Mononuclear cell (primary cell): ENCODE data around the gene GOSR2. TPM values are rescaled to one million over a fixed set of nuclear protein-coding genes. Genes with fewer than 3 reads are reported as not detected.

Experiments
- H3K27me3 ChIP-seq: 2 replicates; pipeline ENCODE4 v1.6.0; 2011; ENCODE audit warnings: low read length, control low read depth; ENCODE audit not compliant: insufficient read depth
- H3K4me1 ChIP-seq: 2 replicates; pipeline ENCODE4 v1.5.1; 2011; ENCODE audit warnings: mild to moderate bottlenecking, low read length, control low read depth; ENCODE audit not compliant: insufficient read depth
- H3K4me3 ChIP-seq: 2 replicates; pipeline ENCODE4 v1.5.1; 2011; ENCODE audit warnings: mild to moderate bottlenecking, low read length, moderate library complexity
- H3K9me3 ChIP-seq: 2 replicates; pipeline ENCODE4 v1.5.1; 2011; ENCODE audit warnings: low read depth, mild to moderate bottlenecking, control low read depth, low read length
- total RNA-seq: library from RNA; depleted of rRNA; stranded (reverse); fragments of >200 nt; gene quantifications from one replicate; pipeline ENCODE4 v1.2.3, GENCODE V29; 2012

GOSR2 gene
- total RNA-seq, 1 donor, result 27.5 TPM

- no peak overlapping the region for H3K4me3 ChIP-seq
- H3K27me3 ChIP-seq, result no peaks in the 10 kb centered on the region
- no peaks in the 10 kb centered on the region for H3K9me3 ChIP-seq
- H3K4me1 ChIP-seq, result no peaks in the 10 kb centered on the region
These were observed 12.8 kb downstream of the GOSR2 start for GRCh38 chr17:46935658-46936266.

DNA sequence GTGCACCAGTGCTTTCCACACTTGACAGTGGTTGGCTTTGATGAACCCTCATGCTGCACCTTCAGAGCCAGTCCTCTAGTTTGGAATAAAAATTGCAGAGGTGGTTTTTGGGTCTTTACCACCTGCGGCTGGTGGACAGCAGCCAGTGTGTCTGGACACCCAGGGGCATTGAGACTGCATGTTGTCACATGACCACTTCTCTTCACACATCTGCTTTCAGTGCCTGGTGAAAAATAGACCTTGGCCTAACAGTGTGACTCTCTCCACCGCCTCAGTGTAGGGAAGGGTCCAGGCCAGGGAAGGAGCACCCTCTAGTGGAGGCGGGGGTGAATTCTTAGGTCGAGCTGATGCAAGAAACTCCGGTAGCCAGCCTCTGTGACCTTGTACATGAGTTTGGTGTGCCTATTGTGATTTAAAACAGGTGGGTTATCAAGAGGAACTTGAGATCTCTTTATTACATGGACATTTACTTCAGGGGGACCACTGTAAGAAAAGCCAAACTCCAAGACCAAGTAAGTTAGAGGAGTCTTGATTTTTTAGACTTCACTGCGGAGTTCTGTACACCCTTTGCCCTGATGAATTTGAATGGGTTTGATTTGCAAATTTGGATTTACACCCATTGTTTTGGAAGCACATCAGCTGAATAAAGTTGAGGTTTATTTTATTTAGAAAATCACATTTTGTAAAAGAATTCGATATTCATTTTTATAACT is 17.9 kb downstream of the GOSR2 start:
- H3K4me3 ChIP-seq, result no peak overlapping the region
- H3K4me1 ChIP-seq, result peaks cover 17% of the 10 kb centered on the region
- H3K27me3 ChIP-seq, result no peaks in the 10 kb centered on the region
- no peaks in the 10 kb centered on the region for H3K9me3 ChIP-seq

- Histone ChIP-seq H3K4me1 (peaks cover 17% of the 10 kb centered on the region), H3K4me3 (no peak overlapping the region), H3K27me3 (no peaks in the 10 kb centered on the region), H3K9me3 (no peaks in the 10 kb centered on the region)
These were observed 19.7 kb downstream of the GOSR2 start for GRCh38 chr17:46942441-46943217.

DNA sequence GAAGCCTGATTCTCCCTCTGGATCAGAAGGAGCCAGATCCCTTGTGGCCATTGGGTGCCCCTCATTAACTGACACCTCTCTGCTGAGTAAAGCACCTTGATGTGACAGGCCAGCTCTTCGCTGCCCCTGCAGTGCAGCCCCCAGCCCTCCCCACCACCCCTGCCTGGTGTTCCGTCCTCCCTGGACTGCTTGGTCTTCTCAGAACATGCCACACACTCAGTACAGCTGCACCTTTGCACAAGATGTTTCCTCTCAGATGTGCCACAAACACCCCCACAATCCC is 20.2 kb downstream of the GOSR2 start:
- no peak overlapping the region for H3K4me3 ChIP-seq
- H3K9me3 ChIP-seq, result no peaks in the 10 kb centered on the region
- H3K27me3 ChIP-seq, result no peaks in the 10 kb centered on the region
- H3K4me1 ChIP-seq, result peaks cover 17% of the 10 kb centered on the region

DNA sequence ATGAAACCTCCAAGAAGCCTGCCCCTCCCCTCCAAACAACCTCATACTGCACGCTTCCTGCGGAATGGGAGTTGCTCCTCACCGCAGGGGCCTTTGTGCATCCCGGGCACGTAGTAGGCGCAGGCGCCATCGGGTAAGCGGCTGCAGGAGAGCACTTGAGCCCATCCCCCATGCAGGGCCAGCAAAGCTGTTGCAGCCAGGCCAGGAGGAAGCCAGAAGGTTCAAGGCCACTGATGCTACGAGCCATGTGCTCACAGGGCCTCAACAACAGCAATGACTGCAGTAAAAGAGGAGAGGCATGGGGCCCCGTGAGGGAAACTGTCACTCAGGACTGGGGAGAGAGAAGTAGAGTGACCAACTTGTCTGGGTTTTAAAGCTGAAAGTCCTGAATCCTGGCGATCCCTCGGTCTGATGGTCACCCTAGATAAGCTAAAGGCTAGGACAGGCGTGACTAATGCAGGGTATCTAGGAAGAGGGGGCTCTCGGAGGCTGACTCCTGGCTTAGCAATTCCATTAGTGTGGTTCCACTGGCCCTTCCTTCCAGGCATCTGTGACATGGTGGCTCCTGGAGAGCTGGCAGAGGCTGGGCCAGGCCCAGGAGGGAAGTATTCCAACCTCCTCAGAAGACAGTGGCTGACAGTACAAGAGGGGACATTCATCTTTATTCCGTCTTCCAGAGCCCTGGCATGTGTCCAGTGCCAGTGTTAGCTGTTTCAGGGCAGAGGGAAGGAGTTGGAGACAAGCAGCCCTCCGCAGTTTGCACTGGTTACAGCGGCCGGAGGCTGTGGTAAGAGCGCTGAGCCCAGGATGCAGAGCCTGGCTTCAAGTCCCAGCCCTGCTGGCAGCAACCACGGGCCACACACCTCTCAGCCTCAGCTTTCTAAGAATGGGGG is 20.8 kb downstream of the GOSR2 start:
- H3K9me3 ChIP-seq, result no peaks in the 10 kb centered on the region
- no peak overlapping the region for H3K4me3 ChIP-seq
- peaks cover 17% of the 10 kb centered on the region for H3K4me1 ChIP-seq
- H3K27me3 ChIP-seq, result no peaks in the 10 kb centered on the region

DNA sequence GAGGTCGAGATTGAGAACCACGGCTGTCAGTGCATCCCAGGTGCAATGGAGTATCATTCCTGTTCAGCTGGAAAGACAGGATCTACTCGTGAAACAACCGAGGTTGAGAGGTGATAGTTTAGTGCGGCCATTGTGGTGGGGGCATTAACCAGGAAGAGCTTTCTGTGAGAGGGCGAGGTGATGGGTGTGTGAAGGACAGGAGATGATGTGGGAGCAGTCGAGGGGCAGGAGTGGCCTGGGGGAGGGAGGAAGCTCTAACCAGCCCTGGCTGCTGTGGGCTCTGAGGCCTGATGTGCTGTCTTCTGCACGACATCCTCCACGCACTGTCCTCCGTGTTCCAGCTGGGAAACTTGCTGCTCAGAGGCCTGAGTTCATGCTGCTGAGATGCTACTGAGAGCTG is 22.0 kb downstream of the GOSR2 start:
- no peak overlapping the region for H3K4me3 ChIP-seq
- no peaks in the 10 kb centered on the region for H3K27me3 ChIP-seq
- no peaks in the 10 kb centered on the region for H3K9me3 ChIP-seq

GRCh38 chr17:46947216-46947615 is 24.3 kb downstream of the GOSR2 start:
- Histone ChIP-seq H3K4me3 (no peak overlapping the region), H3K4me1 (peaks cover 17% of the 10 kb centered on the region), H3K27me3 (no peaks in the 10 kb centered on the region), H3K9me3 (no peaks in the 10 kb centered on the region)

More for the DNA sequence above, 22.0 kb downstream of the GOSR2 start:
- H3K4me1 ChIP-seq, result peaks cover 17% of the 10 kb centered on the region

- Histone ChIP-seq H3K9me3 (no peaks in the 10 kb centered on the region), H3K4me3 (no peak overlapping the region), H3K27me3 (no peaks in the 10 kb centered on the region), H3K4me1 (peaks cover 11% of the 10 kb centered on the region)
These were observed 25.6 kb downstream of the GOSR2 start for GRCh38 chr17:46948544-46948943.

GRCh38 chr17:46949291-46950174 is 26.6 kb downstream of the GOSR2 start:
- Histone ChIP-seq H3K4me1 (peaks cover 1% of the 10 kb centered on the region), H3K27me3 (no peaks in the 10 kb centered on the region), H3K9me3 (no peaks in the 10 kb centered on the region), H3K4me3 (no peak overlapping the region)

DNA sequence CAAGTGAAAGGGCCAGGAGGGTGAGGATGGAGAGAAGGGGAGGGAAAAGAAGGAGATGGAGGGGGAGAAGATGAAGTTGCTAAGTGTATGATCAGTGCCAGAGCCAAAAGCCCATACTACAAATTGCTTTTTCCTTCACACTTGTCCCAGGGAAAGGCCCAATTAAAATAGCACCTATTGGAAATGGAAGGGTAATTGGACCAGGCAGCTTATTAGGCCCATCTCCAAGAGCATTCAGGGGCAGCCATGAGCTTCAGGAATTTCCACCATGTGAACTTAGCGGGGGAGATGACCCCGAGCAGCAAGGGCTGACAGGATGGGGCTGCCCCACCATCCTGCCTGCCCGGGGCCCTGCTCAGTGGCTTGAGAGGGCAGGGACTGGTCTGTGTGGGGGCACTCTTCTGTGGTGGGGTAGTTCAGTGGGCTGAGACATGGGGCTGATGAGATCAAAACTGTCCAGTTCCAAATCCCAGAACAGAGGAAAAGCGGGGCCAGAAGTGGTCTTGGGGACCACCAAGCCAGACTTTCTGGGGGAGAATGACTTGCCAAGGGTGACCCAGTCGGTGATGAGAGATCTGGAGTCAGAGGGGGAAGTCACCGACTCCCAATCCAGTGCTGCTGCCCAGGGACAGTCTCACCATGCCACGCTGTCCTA is 27.5 kb downstream of the GOSR2 start:
- H3K9me3 ChIP-seq, result no peaks in the 10 kb centered on the region
- H3K4me3 ChIP-seq, result no peak overlapping the region
- no peaks in the 10 kb centered on the region for H3K27me3 ChIP-seq
- no peaks in the 10 kb centered on the region for H3K4me1 ChIP-seq

DNA sequence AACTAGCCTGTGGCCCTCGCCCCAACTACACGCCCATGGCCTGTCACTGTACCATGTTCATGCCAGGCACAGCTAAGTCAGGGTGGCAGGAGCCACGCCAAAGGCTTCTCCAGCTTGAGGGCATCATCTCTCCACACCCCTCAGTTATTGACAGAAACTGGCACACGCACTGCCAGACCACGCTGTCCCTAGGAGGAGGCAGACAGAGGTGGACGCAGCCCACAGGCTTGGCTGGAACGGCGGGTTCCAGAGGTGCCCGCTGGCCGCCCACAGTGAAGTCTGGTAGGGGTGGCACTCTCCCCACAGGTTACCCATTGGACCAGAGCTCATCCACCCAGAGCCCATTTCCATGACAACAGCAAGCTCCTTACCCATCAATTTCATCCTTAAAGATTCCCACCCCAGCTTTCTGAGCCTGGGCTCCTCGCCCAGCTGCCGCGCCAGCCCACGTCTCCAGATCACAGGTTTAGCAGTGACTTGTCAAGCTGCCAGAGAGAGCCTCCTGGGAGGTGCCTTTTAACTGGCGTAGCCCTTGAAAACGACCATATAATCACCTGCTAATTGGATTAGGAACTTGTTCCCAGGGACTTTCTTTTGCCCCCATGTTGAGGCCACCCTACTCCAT is 28.1 kb downstream of the GOSR2 start:
- Histone ChIP-seq H3K9me3 (no peaks in the 10 kb centered on the region), H3K4me1 (no peaks in the 10 kb centered on the region), H3K27me3 (no peaks in the 10 kb centered on the region), H3K4me3 (no peak overlapping the region)

GRCh38 chr17:46951706-46952105 is 28.7 kb downstream of the GOSR2 start:
- no peaks in the 10 kb centered on the region for H3K4me1 ChIP-seq
- H3K4me3 ChIP-seq, result no peak overlapping the region
- no peaks in the 10 kb centered on the region for H3K27me3 ChIP-seq
- H3K9me3 ChIP-seq, result no peaks in the 10 kb centered on the region

DNA sequence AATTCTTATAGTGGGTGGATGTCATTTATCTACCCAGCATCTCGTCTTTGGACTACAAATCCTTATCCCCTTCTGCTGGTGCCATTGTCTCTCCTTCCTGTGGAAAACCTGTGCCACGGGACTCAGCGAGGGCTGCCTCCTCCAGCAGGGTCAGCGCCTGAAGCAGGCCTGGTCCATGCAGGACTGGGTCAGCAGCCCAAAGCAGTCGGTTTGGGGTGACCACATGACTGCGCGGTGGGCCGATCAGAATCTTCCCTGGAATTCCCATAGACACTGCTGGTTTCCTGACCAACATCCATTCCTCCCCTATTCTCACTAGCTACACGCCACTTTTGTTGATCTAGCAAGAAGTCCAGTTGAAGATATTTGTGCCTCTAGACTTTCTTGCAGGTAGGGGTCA is 29.2 kb downstream of the GOSR2 start:
- Histone ChIP-seq H3K27me3 (no peaks in the 10 kb centered on the region), H3K4me1 (no peaks in the 10 kb centered on the region), H3K4me3 (no peak overlapping the region), H3K9me3 (no peaks in the 10 kb centered on the region)
